AG04449 (cell line): ENCODE data around the gene PGAM5.

Experiments used
- CTCF ChIA-PET: fragments of 350-600 bp; formaldehyde crosslinking; extraction: SDS; loops from one replicate; lab custom pipeline; 2021; ENCODE audit warnings: antibody characterized with exemption; lab: Yijun Ruan, JAX
- POLR2A ChIA-PET: fragments of 400-600, 350-600 bp; formaldehyde crosslinking; extraction: SDS; loops from one replicate; lab custom pipeline; 2020; ENCODE audit warnings: antibody characterized with exemption, inconsistent platforms; lab: Yijun Ruan, JAX
- DNase-seq: peaks from one replicate; pipeline ENCODE4 v3.0.0-alpha.2; 2010; ENCODE audit warnings: low read depth, low spot score
- H3K4me3 ChIP-seq: 2 replicates; pipeline ENCODE4 v1.5.1; 2011; ENCODE audit warnings: low read depth, mild to moderate bottlenecking, control low read depth, low read length
- CTCF ChIP-seq: IDR thresholded peaks from one replicate; pipeline ENCODE4 v1.5.1; 2011; ENCODE audit warnings: mild to moderate bottlenecking, moderate library complexity, low read length, control low read depth, inconsistent platforms; ENCODE audit not compliant: insufficient read depth; ENCODE audit errors: missing control alignments

Gene PGAM5

GRCh38 chr12:132711080-132711843 is 620 bp downstream of the PGAM5 start:
- DNase-seq, result no peak
- POLR2A ChIA-PET, result no interaction called here
- no peak for TF ChIP-seq CTCF
- peak overlapping the region; percentile 86 for H3K4me3 ChIP-seq
- CTCF ChIA-PET, result interaction anchor here (1.6 kb wide), 1 partner anchor 296 kb away, joined by 4 read pairs; no protein-coding TSS in a partner anchor

GRCh38 chr12:132713123-132713522 is 2.5 kb downstream of the PGAM5 start:
- ChIA-PET CTCF (no interaction called here), POLR2A (no interaction called here)
- no peak for TF ChIP-seq CTCF
- no peak overlapping the region for H3K4me3 ChIP-seq
- no peak for DNase-seq

- ChIA-PET POLR2A (no interaction called here), CTCF (no interaction called here)
- DNase-seq, result no peak
- H3K4me3 ChIP-seq, result no peak overlapping the region
- TF ChIP-seq CTCF, result no peak
Measured at GRCh38 chr12:132715874-132716273, 5.2 kb downstream of the PGAM5 start.

- POLR2A ChIA-PET, result no interaction called here
- CTCF ChIA-PET, result no interaction called here
- no peak for TF ChIP-seq CTCF
- DNase-seq, result no peak
- no peak overlapping the region for H3K4me3 ChIP-seq
Measured at GRCh38 chr12:132716356-132716755, 5.7 kb downstream of the PGAM5 start.

GRCh38 chr12:132717011-132717410 is 6.4 kb downstream of the PGAM5 start:
- TF ChIP-seq CTCF, result no peak
- ChIA-PET CTCF (no interaction called here), POLR2A (no interaction called here)
- no peak for DNase-seq
- H3K4me3 ChIP-seq, result no peak overlapping the region

GRCh38 chr12:132717531-132718387 is 7.1 kb downstream of the PGAM5 start:
- no peak overlapping the region for H3K4me3 ChIP-seq
- POLR2A ChIA-PET, result interaction anchor here (0.5 kb wide), 1 partner anchor 16 kb away, joined by 3 read pairs; no protein-coding TSS in a partner anchor
- CTCF ChIA-PET, result no interaction called here
- no peak for TF ChIP-seq CTCF
- no peak for DNase-seq
